Neutrophil (primary cell): ENCODE measurements around the gene VRK3.

ENCODE experiments used
- H3K27ac ChIP-seq: fragments of 200-600 bp; sonication (generic); 2 replicates; pipeline ENCODE4 v1.5.1; 2016; ENCODE audit warnings: mild to moderate bottlenecking, moderate library complexity
- H3K27me3 ChIP-seq: fragments of 200-600 bp; sonication (generic); 2 replicates; pipeline ENCODE4 v1.6.0; 2016; ENCODE audit warnings: mild to moderate bottlenecking
- H3K36me3 ChIP-seq: fragments of 200-600 bp; sonication (generic); 2 replicates; pipeline ENCODE4 v1.5.1; 2017
- H3K4me1 ChIP-seq, 2 experiments: fragments of 200-600 bp in 1 of 2; sonication (generic) in 1 of 2; 1 replicate in 1 of 2; 2 replicates in 1 of 2; pipeline versions ENCODE4 v1.5.1 to v1.6.1; 2013 to 2016; ENCODE audit warnings: low read depth in 1 of 2, low read length in 1 of 2, mild to moderate bottlenecking in 1 of 2, moderate library complexity in 1 of 2; ENCODE audit not compliant: control insufficient read depth in 1 of 2, insufficient read depth in 1 of 2
- H3K4me3 ChIP-seq, 2 experiments: fragments of 200-600 bp in 1 of 2; sonication (generic) in 1 of 2; 1 replicate in 1 of 2; 2 replicates in 1 of 2; pipeline ENCODE4 v1.5.1; 2013 to 2016; ENCODE audit warnings: low read depth in 1 of 2, low read length in 1 of 2, mild to moderate bottlenecking in 1 of 2, moderate library complexity in 1 of 2
- H3K9me3 ChIP-seq: fragments of 200-600 bp; sonication (generic); 2 replicates; pipeline ENCODE4 v1.5.1; 2016
- TF ChIP-seq, protein P1 (sequence below): fragments of 200-600 bp; sonication (generic); IDR thresholded peaks from 2 replicates; pipeline ENCODE4 v1.5.1; 2016; ENCODE audit warnings: antibody characterized with exemption

The VRK3 gene

GRCh38 chr19:50020481-50020880, 4.7 kb downstream of the VRK3 start:
- Histone ChIP-seq H3K4me1 (peaks cover 14 to 16% of the 10 kb centered on the region in 2 experiments), H3K27ac (no peak overlapping the region), H3K9me3 (no peaks in the 10 kb centered on the region), H3K36me3 (peaks cover 62% of the 10 kb centered on the region), H3K27me3 (no peaks in the 10 kb centered on the region), H3K4me3 (no peak overlapping the region)
- TF ChIP-seq, protein P1, sequence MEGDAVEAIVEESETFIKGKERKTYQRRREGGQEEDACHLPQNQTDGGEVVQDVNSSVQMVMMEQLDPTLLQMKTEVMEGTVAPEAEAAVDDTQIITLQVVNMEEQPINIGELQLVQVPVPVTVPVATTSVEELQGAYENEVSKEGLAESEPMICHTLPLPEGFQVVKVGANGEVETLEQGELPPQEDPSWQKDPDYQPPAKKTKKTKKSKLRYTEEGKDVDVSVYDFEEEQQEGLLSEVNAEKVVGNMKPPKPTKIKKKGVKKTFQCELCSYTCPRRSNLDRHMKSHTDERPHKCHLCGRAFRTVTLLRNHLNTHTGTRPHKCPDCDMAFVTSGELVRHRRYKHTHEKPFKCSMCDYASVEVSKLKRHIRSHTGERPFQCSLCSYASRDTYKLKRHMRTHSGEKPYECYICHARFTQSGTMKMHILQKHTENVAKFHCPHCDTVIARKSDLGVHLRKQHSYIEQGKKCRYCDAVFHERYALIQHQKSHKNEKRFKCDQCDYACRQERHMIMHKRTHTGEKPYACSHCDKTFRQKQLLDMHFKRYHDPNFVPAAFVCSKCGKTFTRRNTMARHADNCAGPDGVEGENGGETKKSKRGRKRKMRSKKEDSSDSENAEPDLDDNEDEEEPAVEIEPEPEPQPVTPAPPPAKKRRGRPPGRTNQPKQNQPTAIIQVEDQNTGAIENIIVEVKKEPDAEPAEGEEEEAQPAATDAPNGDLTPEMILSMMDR, result no peak

DNA sequence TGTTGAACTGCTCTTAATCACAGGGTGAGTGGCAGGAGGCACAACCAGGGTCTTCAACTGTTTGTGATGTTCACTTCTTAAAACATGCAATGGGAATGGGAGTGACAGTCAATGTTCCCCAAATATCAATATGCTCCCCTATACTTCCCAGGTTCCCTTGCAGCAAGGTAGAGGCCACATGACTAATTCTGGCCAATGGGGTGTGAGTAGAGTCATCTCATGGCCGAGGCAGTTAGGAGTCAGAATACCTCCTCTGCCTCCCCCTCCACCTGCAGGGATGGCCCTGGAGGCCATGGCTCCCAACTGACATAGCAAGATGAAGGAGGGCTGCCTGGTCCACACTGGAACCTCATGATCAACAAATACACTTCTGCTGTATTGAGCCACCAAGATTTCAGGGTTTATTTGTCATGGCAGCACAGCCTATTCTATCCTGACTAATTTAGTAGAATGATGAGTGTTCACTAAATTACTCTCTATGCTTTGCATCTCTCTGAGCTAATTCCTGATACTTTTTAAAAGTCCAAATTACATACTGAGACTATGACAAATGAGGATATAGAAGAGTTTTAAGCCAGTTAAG, 8.9 kb downstream of the VRK3 start:
- TF ChIP-seq, protein P1, result no peak
- Histone ChIP-seq H3K4me1 (no peaks in the 10 kb centered on the region), H3K27me3 (no peaks in the 10 kb centered on the region), H3K4me3 (no peak overlapping the region), H3K27ac (no peak overlapping the region), H3K9me3 (no peaks in the 10 kb centered on the region), H3K36me3 (peaks cover 99% of the 10 kb centered on the region)

- H3K27me3 ChIP-seq, result no peaks in the 10 kb centered on the region
- peaks cover 98% of the 10 kb centered on the region for H3K36me3 ChIP-seq
Measured at GRCh38 chr19:50008532-50008931, 16.6 kb downstream of the VRK3 start.

DNA sequence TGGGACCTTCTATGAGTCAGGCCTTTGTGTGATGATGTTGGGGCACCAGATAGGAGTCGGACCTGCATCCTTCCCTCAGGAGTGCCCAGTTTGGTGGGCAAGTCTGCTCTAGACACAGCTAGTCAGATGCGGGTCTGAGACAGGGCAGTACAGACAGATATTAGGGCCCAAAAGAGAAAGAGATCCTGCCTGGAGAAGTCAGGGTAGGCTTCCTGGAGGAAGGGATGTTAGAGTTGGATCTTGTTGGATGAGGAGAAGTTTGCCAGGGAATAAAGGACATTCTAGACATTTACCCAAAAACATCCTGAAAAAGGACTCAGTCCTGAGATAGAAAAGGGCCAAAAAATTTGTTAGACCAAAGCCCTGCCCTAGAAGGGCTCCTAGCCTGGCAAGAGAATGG, 17.2 kb downstream of the VRK3 start:
- TF ChIP-seq, protein P1, result no peak
- peaks cover 98% of the 10 kb centered on the region for H3K36me3 ChIP-seq
- H3K27me3 ChIP-seq, result no peaks in the 10 kb centered on the region
- no peak overlapping the region for H3K27ac ChIP-seq
- H3K4me1 ChIP-seq, result no peaks in the 10 kb centered on the region
- H3K9me3 ChIP-seq, result no peaks in the 10 kb centered on the region
- no peak overlapping the region for H3K4me3 ChIP-seq

More at GRCh38 chr19:50008532-50008931, 16.6 kb downstream of the VRK3 start:
- Histone ChIP-seq H3K4me3 (no peak overlapping the region), H3K27ac (no peak overlapping the region), H3K4me1 (no peaks in the 10 kb centered on the region), H3K9me3 (no peaks in the 10 kb centered on the region)
- TF ChIP-seq, protein P1, result no peak

DNA sequence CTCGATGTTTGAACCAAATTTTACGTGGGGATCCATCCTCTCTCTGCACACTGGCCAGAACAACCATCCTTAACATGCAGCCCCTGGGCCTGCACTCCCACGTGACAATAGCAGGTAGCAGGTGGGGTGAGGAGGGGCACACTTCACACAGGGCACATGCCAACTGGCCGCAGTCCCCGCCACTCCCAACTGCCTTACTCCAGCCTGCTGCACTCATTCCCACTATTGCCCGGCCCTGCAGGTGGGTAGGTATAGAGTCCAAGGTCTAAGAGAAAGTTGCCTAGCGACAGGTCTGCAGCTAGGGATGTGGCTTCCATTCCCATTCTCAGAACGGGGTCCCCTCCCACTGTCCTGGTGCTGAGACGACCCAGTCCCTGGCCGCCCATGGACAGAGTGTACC, 18.0 kb downstream of the VRK3 start:
- TF ChIP-seq, protein P1, result no peak
- H3K27me3 ChIP-seq, result no peaks in the 10 kb centered on the region
- H3K27ac ChIP-seq, result no peak overlapping the region
- no peak overlapping the region for H3K4me3 ChIP-seq
- peaks cover 98% of the 10 kb centered on the region for H3K36me3 ChIP-seq
- no peaks in the 10 kb centered on the region for H3K4me1 ChIP-seq
- no peaks in the 10 kb centered on the region for H3K9me3 ChIP-seq
